G401 (cell line): ENCODE data around the gene WSB1. TPM values are rescaled to one million over a fixed set of nuclear protein-coding genes. Genes with fewer than 3 reads are reported as not detected.
"Not testable (repeated sequence)": the region's sequence is repeated elsewhere in the genome, so short reads cannot be mapped to it uniquely, and the experiment has no call there.

ENCODE experiments used
- DNase-seq: peaks from one replicate; pipeline ENCODE4 v3.0.0-alpha.2; 2015; ENCODE audit warnings: low spot score
- in situ Hi-C: cut with HindIII; loops from 2 replicates; pipeline ENCODE4 v1.10.0; 2016; ENCODE audit warnings: low sequenced_read_pairs, mixed read lengths
- total RNA-seq: library from RNA; depleted of rRNA; stranded (reverse); fragments of >200 nt; shearing (Covaris generic); gene quantifications from 2 replicates; pipeline ENCODE4 v1.2.3, GENCODE V29; 2014; rRNA removed

The WSB1 gene
- 72.2 and 88.3 TPM in 2 replicates for total RNA-seq

GRCh38 chr17:27293898-27294688 lies at the start of gene WSB1:
Gene WSB1, plus strand, starts transcription at chr17:27294114. Its CDS starts 282 bp downstream, at chr17:27294396.
- in situ Hi-C loops = no loop called here
- DNase-seq = peak; percentile 89

DNA sequence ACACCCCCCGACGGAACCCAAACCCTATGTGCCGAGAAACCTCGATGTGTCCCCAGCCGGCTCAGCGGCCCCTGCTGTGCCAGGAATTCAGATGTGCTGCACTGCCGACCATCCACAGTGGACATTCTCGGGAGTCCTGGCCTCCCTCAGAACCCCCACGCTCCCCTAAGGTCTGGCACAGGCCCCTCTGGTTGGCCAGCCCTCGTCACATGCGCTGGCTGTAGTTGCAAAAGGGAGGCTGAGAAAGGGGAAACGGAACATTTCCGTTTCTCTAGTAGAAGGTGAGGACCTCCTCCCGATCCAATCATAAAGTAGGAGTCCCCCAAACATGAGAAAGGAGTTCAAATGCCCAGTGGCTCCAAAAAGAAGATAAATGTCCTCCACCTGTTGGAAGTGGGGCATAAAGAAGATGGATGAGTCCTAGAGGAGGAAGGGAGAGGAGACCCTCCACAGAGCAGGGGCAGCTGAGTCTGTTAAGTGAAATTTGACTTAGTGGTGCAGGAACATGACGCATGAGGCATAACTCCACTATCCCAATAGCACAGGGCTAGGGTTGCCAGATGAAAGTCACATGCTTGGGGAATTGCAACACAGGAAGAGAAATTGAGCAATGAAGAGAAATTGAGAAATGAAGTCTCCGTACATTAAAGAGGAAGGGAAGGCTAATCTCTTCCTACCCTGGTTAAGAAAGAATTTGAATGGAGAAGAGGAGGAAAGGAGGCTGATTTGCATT lies 49.3 kb upstream of the WSB1 start:
- in situ Hi-C loops = no loop called here
- no peak for DNase-seq

GRCh38 chr17:27245230-27245696 lies 48.7 kb upstream of the WSB1 start:
- DNase-seq = peak; percentile 30
- in situ Hi-C loops = no loop called here

GRCh38 chr17:27246537-27246936 lies 47.4 kb upstream of the WSB1 start:
- DNase-seq = no peak
- in situ Hi-C loops = no loop called here

DNA sequence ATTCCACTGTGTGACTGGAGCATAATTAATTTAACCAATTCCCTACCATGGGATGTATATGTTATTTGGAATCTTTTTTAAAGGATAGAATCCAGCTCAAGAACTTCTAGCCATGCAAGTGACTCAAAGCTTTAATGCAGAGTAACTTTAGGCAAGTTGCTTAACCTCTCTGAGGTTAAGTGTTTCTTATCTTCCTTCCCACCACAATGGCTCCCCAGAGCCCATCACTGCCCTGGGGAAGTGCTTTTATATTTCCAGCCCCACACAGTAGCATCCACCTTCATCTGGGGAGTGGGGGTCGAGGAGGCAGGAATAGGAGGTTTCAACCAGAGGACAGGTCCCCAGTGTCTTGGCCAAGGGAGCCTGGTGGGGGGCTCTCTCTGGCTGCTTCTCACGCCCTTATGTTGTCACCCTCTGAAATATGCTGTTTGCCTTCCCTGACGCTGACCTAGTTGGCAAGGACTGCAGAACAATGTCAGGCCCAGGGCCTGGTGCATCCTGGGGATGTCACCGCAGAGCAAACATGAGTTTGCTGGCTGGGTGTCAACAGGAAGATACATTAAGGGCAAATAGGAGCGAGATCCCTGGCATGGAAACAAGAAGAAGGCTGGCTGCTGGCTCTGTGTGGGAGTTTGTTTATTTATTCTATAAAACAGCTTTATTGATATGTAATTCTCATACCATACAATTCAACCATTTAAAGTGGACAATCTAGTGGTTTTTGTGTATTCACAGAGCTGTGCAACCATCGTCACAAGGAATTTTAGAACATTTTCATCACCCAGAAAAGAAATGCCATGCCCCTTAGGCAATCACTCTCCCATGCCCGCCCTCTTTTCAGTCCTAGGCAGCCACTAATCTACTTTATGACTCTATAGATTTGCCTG lies 46.6 kb upstream of the WSB1 start:
- DNase-seq = peak; percentile 78
- in situ Hi-C loops = no loop called here

- in situ Hi-C loops = no loop called here
- DNase-seq = no peak
Measured at GRCh38 chr17:27247958-27248342, 46.0 kb upstream of the WSB1 start.

- DNase-seq, in situ Hi-C loops: not testable (repeated sequence)
Measured at GRCh38 chr17:27250791-27251190, 43.1 kb upstream of the WSB1 start.

- in situ Hi-C loops = not testable (repeated sequence)
Measured at GRCh38 chr17:27254802-27255201, 39.1 kb upstream of the WSB1 start.

DNA sequence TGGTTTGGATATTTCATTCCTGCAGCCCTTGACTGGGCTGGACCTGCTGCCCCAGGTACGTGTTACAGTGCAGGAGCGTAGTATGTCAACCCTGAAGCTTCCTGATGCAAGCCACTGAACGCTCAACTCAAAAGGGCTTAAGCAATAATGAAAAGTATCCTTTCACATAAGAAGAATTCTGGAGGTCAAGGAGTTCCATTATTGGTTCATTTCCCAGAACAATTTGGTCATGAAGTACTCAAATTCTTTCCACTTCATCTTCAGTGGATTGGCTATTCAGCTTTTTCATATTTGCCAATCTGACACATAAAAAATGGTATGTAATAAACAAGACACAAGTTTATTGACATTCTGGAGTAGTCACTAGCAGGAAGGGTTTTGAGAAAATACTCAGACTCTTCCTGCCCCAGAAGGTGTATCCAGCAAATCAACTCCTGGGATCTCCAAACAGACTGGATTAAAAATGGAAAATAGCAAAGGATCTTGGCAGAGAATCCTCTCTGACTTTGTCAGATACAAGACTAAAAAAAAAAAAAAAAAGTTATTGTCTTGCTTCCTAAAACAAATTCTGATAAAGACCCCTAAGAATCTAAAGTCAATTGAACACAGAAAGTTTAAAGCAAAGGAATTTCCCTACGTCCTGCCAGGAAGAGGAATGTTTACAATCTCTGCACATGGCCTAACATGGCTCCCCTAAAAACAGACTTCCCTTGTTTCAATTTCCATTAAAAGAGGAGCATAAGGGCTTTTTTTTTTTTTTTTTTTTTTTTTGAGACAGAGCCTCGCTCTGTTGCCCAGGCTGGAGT lies 37.5 kb upstream of the WSB1 start:
- in situ Hi-C loops = no loop called here
- DNase-seq = no peak

More at GRCh38 chr17:27254802-27255201, 39.1 kb upstream of the WSB1 start:
- DNase-seq = not testable (repeated sequence)

DNA sequence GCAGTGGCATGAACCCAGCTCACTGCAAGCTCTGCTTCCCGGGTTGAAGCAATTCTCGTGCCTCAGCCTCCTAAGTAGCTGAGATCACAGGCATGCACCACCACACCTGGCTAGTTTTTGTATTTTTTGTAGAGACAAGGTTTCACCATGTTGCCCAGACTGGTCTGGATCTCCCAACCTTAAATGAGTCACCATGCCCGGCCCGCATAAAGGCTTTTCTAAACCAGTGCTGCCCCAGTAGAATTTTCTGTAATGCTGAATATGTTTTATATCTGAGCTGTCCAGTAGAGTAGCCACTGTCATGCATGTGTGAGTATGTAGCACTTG lies 36.9 kb upstream of the WSB1 start:
- DNase-seq = no peak
- in situ Hi-C loops = no loop called here

GRCh38 chr17:27259356-27259755 lies 34.6 kb upstream of the WSB1 start:
- DNase-seq = no peak
- in situ Hi-C loops = no loop called here

DNA sequence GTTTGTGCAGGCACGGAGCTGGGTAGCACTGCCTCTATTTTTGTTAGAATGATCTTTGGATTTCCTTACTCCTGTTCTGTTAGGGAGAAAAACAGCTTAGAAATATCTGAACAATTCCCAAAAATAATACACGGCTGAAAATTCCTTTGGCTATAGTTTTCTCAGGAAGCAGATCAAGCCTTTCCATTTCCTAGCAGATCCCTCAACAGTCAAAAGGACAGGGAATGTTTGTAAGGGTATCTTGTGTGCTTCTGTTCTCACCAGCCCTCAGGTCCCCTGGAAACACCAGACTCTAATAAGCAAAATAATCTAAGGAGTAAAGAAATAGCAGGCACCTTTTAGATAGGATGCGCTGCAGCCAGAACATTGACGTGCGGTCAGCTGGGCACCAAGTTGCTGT lies 30.5 kb upstream of the WSB1 start:
- in situ Hi-C loops = no loop called here
- DNase-seq = no peak

- no peak for DNase-seq
- in situ Hi-C loops = no loop called here
Measured at GRCh38 chr17:27264068-27264812, 29.7 kb upstream of the WSB1 start.

DNA sequence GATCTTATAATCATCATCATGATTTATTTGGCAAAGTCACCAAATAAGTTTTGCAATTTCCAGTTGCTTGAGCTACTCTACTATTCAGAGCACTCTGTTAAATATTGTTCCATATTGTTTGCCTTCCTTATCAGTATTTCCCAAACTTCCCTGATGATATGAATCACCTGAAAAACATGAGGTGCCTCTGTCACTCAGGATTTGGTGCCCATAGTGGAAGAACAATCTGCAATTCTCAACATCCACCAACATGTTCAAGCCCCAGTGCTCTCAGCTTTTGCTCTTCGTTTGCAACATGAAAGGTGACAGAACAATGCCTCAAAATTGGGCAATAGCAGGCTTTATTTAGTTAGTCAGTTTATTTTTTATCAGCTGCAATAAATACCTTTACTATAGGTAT lies 28.6 kb upstream of the WSB1 start:
- in situ Hi-C loops = no loop called here
- no peak for DNase-seq

DNA sequence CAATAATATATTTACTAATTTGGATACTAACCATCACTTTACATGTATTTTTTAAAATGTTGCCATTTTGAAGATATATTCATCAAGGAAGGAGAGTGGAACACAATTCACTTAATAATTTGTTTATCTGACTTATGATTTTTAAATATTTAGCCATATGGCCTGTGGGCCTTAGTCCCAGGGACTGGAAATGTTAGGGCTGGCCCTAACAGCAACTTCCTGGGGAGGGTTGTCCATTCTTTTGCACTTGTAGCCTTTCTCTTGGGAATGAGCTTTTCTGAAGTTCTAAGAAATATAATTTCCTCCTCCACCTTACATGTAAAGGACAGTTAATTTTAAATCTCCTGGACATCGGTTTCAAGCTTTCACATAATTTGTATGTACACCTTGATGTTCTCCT lies 27.7 kb upstream of the WSB1 start:
- no peak for DNase-seq
- in situ Hi-C loops = no loop called here

- no peak for DNase-seq
Measured at GRCh38 chr17:27268394-27269085, 25.4 kb upstream of the WSB1 start.

GRCh38 chr17:27269201-27269600 lies 24.7 kb upstream of the WSB1 start:
- DNase-seq = no peak
- in situ Hi-C loops = no loop called here

More at GRCh38 chr17:27268394-27269085, 25.4 kb upstream of the WSB1 start:
- in situ Hi-C loops = no loop called here

- no peak for DNase-seq
Measured at GRCh38 chr17:27269974-27270373, 23.9 kb upstream of the WSB1 start.

More at GRCh38 chr17:27269974-27270373, 23.9 kb upstream of the WSB1 start:
- in situ Hi-C loops = no loop called here
